NCI-H748 (cell line): Measurements from ENCODE around the gene IDUA.
"Not testable (repeated sequence)": the region's sequence is repeated elsewhere in the genome, so short reads cannot be mapped to it uniquely, and the experiment has no call there.

Experiments
- DNase-seq: peaks from one replicate; lab custom pipeline; 2025; ENCODE audit not compliant: unreplicated experiment; lab: John Stamatoyannopoulos, UW

The IDUA gene

DNA sequence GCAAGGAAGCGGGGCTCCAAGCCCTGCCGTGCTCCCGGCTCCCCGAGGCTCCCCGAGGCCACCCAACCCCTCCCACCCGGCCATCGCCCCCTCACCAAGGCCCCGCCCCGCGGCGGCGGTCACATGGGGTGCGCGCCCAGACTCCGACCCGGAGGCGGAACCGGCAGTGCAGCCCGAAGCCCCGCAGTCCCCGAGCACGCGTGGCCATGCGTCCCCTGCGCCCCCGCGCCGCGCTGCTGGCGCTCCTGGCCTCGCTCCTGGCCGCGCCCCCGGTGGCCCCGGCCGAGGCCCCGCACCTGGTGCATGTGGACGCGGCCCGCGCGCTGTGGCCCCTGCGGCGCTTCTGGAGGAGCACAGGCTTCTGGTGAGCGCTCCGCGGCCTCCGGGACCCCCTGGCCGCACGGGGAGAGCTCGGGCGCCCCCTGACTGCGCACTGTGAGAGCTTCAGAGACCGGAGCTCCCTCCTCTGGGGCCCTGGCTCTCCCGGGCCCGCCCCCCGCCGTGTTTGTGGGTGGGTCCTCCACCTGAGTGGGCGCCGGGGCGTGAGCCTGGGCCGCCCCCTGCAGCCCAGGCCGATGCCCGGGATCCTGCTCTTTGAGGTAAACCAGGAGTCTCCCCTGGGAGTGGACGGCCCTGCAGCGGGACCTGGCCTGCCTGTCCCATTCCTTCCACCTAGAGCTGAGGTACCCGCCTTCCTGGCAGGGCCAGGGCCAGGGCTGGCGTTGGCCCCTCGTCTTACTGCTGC, at the start of gene IDUA:
Gene IDUA (plus strand): TSS at position 166 of the 745 bp plus-strand sequence. CDS start 41 bp downstream, at position 207.
- peak; percentile 48 for DNase-seq

DNA sequence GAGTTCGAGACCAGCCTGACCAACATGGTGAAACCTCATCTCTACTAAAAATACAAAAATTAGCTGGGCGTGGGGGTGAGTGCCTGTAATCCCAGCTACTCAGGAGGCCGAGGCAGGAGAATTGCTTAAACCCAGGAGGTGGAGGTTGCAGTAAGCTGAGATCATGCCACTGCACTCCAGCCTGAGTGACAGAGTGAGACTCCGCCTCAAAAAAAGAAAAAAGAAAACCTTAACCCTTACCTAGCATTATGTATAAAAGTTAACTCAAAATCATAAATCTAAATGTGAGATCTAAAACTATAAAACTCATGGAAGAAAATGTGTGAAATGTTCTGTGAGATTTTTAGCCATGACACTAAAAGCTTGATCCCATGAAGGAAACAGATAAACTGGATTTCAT, 47.3 kb upstream of the IDUA start:
- DNase-seq: not testable (repeated sequence)

DNA sequence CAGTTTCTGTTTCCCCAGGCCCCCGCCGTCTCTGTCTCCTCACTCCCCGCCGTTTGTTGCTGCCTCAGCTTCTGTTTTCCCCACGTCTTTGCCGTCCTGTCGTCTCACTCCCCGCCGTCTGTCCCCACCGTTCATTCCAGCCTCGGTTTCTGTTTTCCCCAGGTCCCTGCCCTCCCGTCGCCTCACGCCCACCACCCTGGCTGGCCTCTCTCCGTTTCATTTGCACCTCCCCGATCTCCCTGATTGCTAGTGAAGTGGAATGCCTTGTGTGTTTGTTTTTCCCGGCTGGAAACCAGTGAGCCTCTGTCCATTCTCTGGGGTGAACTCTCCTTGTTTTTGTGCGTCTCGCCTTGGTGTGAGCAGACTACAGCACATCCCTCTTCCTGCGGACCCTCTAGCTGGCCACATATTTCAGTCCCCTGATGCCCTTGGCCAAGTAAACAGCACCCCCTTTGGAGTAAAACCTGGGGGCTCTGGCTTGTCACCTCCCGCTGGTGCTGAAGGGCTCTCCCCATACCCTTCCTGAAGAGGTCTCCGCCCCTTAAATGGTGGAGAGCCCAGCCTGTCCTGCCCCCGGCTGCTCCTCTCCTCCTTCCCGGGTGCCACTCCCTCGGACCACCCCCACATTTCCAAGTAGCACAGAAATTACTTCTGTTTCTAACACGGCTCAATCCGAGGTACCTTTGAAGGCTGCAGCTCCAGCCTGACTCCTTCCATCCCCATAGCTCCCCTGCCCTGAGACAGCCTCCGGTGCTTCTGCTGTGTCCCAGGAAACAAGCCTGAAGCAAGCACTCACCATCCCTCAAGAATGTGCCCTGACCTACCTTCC, 41.4 kb upstream of the IDUA start:
- no peak for DNase-seq

DNA sequence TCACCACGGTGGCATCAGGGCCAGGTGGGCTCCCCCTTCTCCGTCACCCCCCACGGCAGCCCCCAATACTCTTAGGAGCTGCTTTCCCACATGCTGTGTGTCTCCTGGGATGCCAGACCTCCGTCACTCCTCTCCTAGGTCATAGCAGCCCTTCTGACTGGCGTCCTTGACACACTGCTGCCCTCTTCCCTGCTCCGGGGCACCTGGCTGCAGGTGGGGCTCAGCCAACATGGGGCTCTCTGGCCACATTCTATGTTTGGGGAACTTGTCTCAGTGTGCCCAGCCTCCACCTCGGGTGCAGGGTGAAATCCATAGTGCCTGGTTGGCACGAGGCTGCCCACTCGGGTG, 40.8 kb upstream of the IDUA start:
- DNase-seq: no peak

DNA sequence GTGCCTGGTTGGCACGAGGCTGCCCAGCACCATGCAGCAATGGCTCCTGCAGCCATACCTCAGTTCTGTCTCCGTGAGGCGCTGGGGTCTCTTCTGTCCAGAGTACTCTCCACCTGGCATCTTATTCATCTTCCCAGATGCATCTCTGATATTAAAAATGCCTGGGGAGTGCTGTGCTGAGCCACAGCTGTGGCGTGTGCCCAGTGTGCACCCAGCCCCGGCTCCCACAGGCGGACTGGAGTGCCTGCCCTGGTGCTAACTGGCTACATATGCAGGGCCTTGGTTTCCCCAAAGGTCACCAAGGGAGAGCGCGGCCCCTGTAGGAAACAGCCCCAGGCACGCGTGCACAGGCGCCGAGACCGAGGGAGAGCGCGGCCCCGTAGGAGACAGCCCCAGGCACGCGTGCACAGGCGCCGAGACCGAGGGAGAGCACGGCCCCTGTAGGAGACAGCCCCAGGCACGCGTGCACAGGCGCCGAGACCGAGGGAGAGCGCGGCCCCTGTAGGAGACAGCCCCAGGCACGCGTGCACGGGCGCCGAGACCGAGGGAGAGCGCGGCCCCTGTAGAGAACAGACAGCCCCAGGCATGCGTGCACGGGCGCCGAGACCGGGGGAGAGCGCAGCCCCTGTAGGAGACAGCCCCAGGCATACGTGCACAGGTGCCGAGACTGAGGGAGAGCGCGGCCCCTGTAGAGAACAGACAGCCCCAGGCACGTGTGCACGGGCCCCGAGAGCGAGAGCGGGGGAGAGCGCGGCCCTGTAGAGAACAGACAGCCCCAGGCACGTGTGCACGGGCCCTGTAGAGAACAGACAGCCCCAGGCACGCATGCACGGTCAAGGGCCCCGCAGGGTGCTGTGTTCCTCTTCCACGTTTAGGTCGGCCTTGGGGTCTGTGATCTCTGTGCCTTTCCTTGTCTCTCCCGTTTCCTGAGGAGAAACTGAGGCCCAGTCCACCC, 40.0 kb upstream of the IDUA start:
- no peak for DNase-seq

DNA sequence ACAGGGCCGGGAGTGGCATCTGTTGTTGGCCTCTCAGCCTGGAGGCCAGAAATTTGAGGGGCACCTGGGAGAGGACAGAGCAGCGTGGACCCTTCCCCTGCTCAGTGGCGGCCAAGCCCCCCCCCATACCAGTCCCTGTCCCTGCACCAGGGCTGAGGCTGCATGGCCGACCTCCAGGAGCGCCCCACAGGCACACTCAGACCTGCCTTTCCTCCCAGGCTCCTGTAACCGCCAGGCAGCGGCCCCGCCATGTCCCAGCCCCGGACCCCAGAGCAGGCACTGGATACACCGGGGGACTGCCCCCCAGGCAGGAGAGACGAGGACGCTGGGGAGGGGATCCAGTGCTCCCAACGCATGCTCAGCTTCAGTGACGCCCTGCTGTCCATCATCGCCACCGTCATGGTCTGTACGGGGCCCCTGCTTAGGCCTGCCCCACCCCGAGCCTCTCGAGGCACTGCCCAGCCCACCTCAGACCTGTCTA, 39.3 kb upstream of the IDUA start:
- DNase-seq: no peak

DNA sequence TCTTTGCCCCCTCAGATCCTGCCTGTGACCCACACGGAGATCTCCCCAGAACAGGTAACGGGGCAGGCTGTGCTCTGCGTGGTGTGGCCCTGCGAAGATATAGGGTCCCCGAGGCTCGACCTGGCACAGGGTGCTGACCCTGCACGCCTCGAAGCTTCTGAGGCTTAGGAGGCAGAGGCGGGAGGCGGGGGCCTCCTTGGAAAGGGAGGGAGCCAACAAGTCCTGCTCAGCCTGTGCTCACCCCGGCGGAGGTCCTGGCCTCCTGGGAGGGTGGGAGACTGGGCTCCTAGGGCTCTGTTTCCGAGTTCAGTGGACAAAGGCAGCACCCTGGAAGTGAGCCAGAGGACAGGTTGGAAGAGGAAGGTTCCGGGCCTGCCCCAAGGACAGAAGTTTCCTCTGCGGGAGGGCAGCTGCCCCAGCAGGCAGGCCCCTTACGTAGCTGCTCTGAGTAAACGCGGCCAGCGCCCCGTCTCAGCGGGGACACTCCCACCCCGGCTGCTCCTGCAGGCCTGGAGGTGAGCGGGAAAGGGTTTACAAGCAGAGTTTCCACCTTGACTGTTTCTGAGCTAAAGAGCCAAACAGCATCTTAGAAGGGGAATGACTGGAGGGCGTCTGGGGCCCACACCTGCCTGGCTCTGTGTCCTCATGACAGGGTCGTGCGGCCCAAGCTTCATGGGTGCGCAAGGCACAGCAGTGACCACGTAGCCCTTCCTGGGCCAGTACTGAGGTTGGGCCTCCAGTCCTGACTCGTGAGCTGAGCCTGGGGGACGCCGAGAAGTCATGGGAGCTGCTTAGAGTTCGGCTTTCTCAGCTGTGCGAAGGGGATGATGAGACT, 38.5 kb upstream of the IDUA start:
- DNase-seq: no peak

DNA sequence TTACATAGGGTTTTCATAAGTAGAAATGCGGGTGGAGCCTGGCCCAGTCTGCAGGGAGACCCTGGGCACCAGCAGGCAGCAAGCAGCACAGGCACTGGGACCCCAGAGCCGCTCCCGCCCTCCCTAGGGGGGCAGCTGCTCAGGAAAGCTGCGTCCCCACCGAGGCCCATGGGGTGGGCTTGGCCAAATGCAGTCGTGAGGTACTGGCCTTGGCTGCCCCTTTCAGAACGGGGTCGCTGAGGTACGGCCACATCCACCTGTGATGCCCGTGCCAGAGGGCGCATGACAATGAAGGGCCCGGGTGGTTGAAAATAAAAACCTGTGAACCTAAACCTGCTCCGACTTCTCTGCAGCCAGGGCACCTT, 37.9 kb upstream of the IDUA start:
- no peak for DNase-seq

DNA sequence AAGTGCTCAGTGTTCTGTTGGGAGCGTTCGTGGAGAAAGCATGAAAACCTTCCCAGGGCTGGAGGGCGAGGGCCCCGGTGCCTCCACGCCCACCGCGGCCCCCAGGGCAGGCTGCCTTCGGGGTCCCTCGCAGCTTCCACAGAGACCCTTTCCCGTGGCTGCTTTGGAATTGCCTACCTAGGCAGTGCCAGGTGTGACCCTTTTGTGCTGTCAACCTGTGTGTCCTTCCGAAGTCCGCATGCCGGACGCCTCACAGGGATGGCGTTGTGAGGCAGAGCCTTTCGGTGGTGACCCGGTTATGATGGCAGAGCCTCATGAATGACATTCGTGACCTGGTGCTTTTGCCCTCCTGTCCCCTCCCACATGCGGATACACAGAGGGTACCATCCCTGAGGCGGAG, 37.2 kb upstream of the IDUA start:
- DNase-seq: no peak

DNA sequence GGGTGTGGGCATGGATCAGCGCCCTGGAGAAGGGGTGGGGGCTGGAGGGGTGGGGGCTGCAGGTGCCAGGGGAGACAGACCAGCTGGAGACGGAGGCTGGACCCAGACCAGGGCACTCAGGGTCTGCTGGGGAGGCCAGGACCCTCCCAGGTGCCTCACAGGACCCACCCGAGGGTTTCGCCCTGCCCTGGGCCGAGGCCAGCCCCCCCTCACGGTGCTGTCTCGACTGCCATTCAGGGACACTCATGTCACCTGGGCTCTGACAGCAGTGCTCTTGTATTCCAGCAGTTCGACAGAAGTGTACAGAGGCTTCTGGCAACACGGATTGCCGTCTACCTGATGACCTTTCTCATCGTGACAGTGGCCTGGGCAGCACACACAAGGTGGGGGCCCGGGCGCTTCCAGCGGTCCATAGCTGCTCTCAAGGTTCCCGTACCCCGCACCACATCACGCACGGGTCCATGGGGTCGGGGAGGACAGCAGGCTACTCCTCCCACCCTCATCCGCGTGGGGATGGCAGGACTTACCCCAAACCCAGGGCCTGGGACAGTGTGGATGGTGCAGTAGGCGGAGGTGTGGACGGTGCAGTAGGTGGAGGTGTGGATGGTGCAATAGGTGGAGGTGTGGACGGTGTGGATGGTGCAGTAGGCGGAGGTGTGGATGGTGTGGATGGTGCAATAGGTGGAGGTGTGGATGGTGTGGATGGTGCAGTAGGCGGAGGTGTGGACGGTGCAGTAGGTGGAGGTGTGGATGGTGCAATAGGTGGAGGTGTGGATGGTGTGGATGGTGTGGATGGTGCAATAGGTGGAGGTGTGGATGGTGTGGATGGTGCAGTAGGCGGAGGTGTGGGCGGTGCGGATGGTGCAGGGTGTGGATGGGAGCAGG, 36.5 kb upstream of the IDUA start:
- DNase-seq: no peak

DNA sequence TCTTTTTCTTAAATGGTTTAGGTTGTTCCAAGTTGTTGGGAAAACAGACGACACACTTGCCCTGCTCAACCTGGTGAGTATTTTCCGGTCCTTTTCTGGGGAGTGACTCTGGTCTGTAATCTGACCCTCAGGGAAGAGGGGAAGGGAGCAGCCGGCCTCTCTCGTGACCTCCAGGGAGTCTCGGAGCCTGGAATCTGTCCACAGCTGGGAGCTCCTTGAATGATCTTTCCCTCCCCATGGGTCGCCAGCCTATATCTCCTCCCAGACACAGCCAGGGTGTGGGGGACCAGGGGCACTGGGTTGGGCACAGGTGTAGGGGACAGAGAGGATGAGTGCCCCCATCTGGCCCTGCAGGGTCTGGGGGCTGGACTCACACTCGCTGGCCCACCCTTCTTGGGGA, 35.7 kb upstream of the IDUA start:
- DNase-seq: no peak

DNA sequence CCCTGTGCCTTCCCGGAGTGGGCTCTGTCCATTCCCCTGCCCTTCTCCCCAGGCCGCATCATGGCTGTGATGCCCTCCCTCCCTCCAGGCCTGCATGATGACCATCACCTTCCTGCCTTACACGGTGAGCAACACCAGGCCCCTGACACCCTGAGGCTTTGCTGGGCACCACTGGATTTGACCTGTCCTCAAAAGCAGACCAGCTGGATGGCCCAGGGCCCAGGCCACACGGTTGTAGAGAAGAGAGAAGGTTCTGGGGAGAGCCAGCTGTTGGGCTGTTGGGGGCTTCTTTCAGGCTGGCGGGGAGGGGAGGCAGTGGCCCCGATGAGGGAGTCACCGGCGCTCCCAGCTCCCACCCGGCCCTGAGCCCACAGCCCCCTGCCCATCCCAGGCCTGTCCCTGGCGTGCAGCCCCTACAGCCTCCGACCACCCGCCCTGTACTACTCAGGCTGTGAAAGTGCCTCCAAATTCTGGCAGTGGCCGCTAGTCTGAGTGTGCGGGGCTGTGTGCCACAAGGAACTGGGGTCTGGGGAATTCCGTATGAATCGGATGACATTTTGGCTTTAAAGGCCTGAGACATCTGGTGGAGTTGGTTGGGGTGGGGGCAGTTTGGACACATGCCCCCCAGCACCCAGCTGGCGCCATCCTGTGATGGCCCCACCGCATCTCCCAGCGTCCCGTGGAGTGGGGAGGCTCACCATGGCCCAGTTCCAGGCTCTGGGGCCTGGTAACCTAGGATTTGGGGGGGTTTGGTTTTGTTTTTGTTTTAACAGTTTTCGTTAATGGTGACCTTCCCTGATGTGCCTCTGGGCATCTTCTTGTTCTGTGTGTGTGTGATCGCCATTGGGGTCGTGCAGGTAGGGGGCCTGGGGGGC, 35.0 kb upstream of the IDUA start:
- no peak for DNase-seq

DNA sequence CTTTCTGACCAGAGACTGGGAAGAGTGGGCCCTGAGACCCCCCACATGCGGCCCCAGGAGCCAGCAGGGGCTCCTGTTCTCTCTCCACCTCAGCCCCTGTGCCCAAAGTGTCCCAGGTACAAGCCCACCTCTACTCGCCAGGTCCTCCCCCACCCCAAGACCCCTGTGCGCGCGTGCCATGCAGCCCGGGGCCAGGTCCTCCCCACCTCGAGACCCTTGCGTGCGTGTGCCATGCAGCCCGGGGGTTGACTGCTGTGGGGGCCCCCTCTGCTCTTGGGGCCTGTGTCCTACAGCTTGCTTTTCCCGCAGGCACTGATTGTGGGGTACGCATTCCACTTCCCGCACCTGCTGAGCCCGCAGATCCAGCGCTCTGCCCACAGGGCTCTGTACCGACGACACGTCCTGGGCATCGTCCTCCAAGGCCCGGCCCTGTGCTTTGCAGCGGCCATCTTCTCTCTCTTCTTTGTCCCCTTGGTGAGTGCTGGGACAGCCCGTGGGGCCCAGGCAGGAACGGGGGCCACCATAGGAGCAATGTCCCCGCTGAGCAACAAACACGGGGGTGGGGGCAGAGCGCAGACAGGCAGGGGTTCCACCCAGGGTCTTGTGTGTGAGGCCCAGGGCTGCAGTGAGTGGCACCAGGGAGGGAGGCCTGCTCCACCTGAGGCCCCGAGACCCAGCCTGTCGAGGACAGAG, 33.8 kb upstream of the IDUA start:
- no peak for DNase-seq

DNA sequence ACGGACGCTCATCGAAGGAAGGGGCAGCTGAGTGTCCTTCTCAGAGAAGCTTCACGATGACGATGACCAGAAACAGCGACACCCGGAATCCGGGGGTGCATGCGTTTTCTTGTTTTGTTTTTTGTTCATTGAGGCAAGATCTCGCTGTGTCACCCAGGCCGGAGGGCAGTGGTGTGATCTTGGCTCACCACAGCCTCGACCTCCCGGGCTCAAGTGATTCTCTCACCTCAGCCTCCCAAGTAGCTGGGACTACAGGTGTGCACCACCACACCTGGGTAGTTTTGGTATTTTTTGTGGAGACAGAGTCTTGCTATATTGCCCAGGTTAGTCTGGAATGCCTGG, 33.3 kb upstream of the IDUA start:
- DNase-seq: no peak

DNA sequence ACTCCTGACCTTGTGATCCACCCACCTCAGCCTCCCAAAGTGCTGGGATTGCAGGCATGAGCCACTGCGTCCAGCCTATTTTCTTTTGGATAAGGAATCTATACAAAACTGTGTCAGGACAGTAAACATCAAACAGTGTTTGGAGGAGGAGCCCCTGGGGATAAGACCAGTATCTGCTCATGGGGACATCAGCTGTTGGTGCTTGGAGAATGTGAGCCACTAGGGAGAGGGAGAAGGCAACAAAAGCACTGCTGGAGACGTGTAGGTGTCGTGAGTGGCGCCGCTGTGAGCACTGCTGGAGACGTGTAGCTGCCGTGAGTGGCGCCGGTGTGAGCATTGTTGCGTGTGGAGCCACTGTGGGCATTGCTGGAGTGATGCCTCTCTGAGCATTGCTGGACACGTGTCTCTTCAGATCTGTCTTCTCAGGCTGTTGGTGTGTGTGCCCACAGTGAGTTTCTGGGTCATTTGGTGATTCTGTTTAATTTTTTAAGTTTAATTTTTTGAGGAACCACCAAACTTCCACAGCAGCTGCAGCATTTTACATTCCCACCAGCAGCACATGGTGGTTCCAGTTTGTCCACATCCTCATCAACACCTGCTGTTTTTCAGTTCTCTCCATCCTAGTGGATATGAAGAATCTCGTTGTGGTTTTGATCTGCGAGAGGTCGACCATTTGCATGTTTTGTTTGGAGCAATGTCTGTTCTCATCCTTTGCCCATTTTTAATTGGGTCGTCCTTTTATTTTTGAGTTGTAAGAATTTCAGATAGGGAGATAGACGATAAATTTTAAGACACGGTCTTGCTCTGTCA, 32.4 kb upstream of the IDUA start:
- DNase-seq: no peak

DNA sequence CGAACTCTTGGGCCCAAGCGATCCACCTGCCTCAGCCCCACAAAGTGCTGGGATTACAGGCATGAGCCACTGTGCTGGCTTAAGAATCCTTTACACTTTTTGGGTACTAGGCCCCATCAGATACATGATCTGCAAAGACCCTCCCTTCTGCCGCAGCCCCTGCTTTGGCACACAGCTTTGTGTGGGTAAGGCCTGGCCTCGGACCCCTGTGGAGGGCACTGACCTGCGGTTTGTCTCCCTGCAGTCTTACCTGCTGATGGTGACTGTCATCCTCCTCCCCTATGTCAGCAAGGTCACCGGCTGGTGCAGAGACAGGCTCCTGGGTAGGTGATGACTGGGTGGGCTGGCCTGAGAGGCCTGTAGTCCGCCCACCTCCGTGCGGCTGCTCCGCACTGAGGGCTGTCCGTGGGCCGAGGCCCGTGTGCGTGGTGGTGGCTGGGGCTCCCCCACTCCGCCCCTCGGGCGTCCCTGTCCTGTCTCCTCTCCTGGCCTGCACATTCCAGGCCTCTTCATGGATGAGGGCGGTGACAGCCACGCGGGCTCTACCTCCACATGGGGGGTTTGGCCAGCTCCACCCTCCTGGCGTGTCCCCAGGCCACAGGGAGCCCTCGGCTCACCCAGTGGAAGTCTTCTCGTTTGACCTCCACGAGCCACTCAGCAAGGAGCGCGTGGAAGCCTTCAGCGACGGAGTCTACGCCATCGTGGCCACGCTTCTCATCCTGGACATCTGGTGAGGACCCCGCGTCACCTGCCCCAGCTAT, 31.5 kb upstream of the IDUA start:
- DNase-seq: no peak
